A549 (cell line): ENCODE results near the gene GABARAP.
A peak's percentile ranks its signal among the peaks of the same experiment; 100 is the strongest.

Source experiments
- EP300 ChIP-seq, 2 experiments: fragments of >200 bp; sonication (Bioruptor Twin); formaldehyde crosslinking; IDR thresholded peaks; 2 replicates in 1 of 2; 3 replicates in 1 of 2; pipeline ENCODE4 v1.6.1; 2016 to 2017
- POLR2A ChIP-seq: IDR thresholded peaks from 2 replicates; pipeline ENCODE4 v1.6.1; 2012; ENCODE audit warnings: mild to moderate bottlenecking, low read length
- RAD21 ChIP-seq, 2 experiments: fragments of >200 bp in 1 of 2; sonication (Bioruptor Twin) in 1 of 2; formaldehyde crosslinking in 1 of 2; IDR thresholded peaks in 1 of 2; conservative IDR thresholded peaks in 1 of 2; 2 replicates in 1 of 2; 3 replicates in 1 of 2; pipeline ENCODE4 v1.6.1; 2012 to 2018; ENCODE audit warnings: inconsistent platforms in 1 of 2
- TF ChIP-seq, protein P1 (sequence below): fragments of >200 bp; sonication (Bioruptor Twin); formaldehyde crosslinking; IDR thresholded peaks from 3 replicates; pipeline ENCODE4 v1.5.1; 2016
- TF ChIP-seq, protein P2 (sequence below): fragments of 200-600 bp; sonication (generic); IDR thresholded peaks from 2 replicates; pipeline ENCODE4 v1.6.1; 2016; ENCODE audit warnings: antibody characterized with exemption, mild to moderate bottlenecking, moderate library complexity

DNA sequence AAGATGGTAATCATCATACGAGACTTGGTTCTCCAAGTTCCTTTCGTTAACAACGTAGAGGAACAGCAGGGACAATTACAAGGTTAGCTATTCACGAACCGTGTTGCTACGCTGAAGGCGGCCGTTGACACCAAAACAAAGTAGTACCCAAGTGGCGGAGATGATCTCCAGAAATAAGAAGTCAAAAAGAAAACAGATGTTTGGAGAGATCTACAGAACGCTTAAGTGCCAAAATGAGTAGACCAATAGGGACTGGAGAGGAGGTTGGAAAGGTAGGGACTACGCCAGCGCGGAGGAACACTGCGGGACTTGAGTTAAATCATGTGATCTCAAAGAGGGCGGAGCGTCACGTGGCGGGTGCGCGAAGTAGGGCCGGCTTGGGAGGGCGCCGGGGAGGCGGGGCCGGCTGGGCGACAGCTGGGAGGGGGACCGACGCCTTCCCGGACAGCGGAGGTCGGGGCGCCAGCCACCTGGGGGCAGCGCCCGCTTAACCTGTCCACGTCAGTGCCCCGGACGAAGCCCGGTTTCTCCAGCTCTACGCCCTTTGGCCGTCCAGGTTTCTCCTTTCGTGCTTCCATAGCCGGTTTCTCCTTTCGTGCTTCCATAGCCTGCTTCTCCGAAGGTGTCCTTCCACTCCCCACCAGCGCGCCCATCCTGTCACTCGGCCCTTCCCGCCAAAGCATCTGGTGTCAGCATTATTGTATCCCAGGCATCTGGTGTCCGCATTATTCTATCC, 636 bp upstream of the GABARAP start:
- TF ChIP-seq, protein P1, sequence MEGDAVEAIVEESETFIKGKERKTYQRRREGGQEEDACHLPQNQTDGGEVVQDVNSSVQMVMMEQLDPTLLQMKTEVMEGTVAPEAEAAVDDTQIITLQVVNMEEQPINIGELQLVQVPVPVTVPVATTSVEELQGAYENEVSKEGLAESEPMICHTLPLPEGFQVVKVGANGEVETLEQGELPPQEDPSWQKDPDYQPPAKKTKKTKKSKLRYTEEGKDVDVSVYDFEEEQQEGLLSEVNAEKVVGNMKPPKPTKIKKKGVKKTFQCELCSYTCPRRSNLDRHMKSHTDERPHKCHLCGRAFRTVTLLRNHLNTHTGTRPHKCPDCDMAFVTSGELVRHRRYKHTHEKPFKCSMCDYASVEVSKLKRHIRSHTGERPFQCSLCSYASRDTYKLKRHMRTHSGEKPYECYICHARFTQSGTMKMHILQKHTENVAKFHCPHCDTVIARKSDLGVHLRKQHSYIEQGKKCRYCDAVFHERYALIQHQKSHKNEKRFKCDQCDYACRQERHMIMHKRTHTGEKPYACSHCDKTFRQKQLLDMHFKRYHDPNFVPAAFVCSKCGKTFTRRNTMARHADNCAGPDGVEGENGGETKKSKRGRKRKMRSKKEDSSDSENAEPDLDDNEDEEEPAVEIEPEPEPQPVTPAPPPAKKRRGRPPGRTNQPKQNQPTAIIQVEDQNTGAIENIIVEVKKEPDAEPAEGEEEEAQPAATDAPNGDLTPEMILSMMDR = no peak
- TF ChIP-seq, protein P2, sequence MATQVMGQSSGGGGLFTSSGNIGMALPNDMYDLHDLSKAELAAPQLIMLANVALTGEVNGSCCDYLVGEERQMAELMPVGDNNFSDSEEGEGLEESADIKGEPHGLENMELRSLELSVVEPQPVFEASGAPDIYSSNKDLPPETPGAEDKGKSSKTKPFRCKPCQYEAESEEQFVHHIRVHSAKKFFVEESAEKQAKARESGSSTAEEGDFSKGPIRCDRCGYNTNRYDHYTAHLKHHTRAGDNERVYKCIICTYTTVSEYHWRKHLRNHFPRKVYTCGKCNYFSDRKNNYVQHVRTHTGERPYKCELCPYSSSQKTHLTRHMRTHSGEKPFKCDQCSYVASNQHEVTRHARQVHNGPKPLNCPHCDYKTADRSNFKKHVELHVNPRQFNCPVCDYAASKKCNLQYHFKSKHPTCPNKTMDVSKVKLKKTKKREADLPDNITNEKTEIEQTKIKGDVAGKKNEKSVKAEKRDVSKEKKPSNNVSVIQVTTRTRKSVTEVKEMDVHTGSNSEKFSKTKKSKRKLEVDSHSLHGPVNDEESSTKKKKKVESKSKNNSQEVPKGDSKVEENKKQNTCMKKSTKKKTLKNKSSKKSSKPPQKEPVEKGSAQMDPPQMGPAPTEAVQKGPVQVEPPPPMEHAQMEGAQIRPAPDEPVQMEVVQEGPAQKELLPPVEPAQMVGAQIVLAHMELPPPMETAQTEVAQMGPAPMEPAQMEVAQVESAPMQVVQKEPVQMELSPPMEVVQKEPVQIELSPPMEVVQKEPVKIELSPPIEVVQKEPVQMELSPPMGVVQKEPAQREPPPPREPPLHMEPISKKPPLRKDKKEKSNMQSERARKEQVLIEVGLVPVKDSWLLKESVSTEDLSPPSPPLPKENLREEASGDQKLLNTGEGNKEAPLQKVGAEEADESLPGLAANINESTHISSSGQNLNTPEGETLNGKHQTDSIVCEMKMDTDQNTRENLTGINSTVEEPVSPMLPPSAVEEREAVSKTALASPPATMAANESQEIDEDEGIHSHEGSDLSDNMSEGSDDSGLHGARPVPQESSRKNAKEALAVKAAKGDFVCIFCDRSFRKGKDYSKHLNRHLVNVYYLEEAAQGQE = peak; percentile 39; the same call in 1 of the 2 replicates
- 0 out of 2 replicates have a peak, but pooled peaks have one; percentile 20 for TF ChIP-seq POLR2A
- TF ChIP-seq EP300 (IDR thresholded peaks at IDR 0.05) = 0 out of 5 replicates have a peak, but pooled peaks of 1 of the 2 experiments have one; percentile 29
- no peak for TF ChIP-seq RAD21 (conservative IDR thresholded peaks at IDR 0.05 in 1 of 2, IDR thresholded peaks at IDR 0.05 in 1 of 2)
